ACC112 (cell line): ENCODE data around the gene CYP3A7.
"Not testable (repeated sequence)": the region's sequence is repeated elsewhere in the genome, so short reads cannot be mapped to it uniquely, and the experiment has no call there.

ENCODE experiments used
- H2AFZ ChIP-seq: fragments of 200-600 bp; sonication (generic); one replicate; pipeline ENCODE4 v1.6.0; 2017; ENCODE audit warnings: antibody characterized with exemption, low read length; ENCODE audit not compliant: unreplicated experiment
- H3K27ac ChIP-seq: fragments of 200-600 bp; sonication (generic); 2 replicates; pipeline ENCODE4 v1.5.1; 2014; ENCODE audit warnings: low read depth, mild to moderate bottlenecking, antibody characterized with exemption, low read length, moderate library complexity
- H3K27me3 ChIP-seq: fragments of 200-600 bp; sonication (generic); 2 replicates; pipeline ENCODE4 v1.6.1; 2014; ENCODE audit warnings: mild to moderate bottlenecking, antibody characterized with exemption, low read length, moderate library complexity, mixed read lengths; ENCODE audit not compliant: insufficient read depth
- H3K36me3 ChIP-seq: fragments of 200-600 bp; sonication (generic); 2 replicates; pipeline ENCODE4 v1.6.1; 2016; ENCODE audit warnings: mild to moderate bottlenecking, antibody characterized with exemption, low read length, moderate library complexity, mixed read lengths; ENCODE audit not compliant: insufficient read depth
- H3K4me1 ChIP-seq: fragments of 200-600 bp; sonication (generic); one replicate; pipeline ENCODE4 v1.6.1; 2016; ENCODE audit warnings: low read length, mixed read lengths; ENCODE audit not compliant: insufficient read depth, unreplicated experiment, control insufficient read depth
- H3K4me3 ChIP-seq: fragments of 200-600 bp; sonication (generic); 2 replicates; pipeline ENCODE4 v1.5.1; 2014; ENCODE audit warnings: mild to moderate bottlenecking, low read depth, low read length
- H3K79me2 ChIP-seq: fragments of 200-600 bp; sonication (generic); one replicate; pipeline ENCODE4 v1.6.0; 2016; ENCODE audit warnings: low read length; ENCODE audit not compliant: control insufficient read depth, unreplicated experiment, insufficient read depth

Gene CYP3A7

GRCh38 chr7:99729486-99730237 is 5.3 kb downstream of the CYP3A7 start:
- 0 out of 2 replicates have a peak, but pooled peaks cover 8% of the 10 kb centered on the region for H3K27me3 ChIP-seq
- no peak overlapping the region for H3K4me3 ChIP-seq
- H3K4me1 ChIP-seq, result no peaks in the 10 kb centered on the region
- H3K79me2 ChIP-seq, result no peaks in the 10 kb centered on the region
- H3K27ac ChIP-seq, result no peak overlapping the region
- no peak overlapping the region for H2AFZ ChIP-seq
- H3K36me3 ChIP-seq, result no peaks in the 10 kb centered on the region

- H3K27ac ChIP-seq, result no peak overlapping the region
- H3K36me3 ChIP-seq, result no peaks in the 10 kb centered on the region
- 0 out of 2 replicates have a peak, but pooled peaks cover 3% of the 10 kb centered on the region for H3K27me3 ChIP-seq
- no peak overlapping the region for H2AFZ ChIP-seq
- no peaks in the 10 kb centered on the region for H3K4me1 ChIP-seq
- H3K4me3 ChIP-seq, result no peak overlapping the region
- H3K79me2 ChIP-seq, result no peaks in the 10 kb centered on the region
These were observed 6.4 kb downstream of the CYP3A7 start for GRCh38 chr7:99728615-99729014.

GRCh38 chr7:99723201-99723600 is 11.8 kb downstream of the CYP3A7 start:
- not testable (repeated sequence) for H3K79me2 ChIP-seq, H3K27ac ChIP-seq, H3K4me3 ChIP-seq, H3K36me3 ChIP-seq, H3K4me1 ChIP-seq, H2AFZ ChIP-seq
- H3K27me3 ChIP-seq, result peaks cover 48% of the 10 kb centered on the region

- H3K27ac ChIP-seq, result no peak overlapping the region
- no peak overlapping the region for H3K4me3 ChIP-seq
- H3K4me1 ChIP-seq, result no peaks in the 10 kb centered on the region
- no peak overlapping the region for H2AFZ ChIP-seq
- no peaks in the 10 kb centered on the region for H3K36me3 ChIP-seq
- H3K79me2 ChIP-seq, result no peaks in the 10 kb centered on the region
- peaks cover 64% of the 10 kb centered on the region for H3K27me3 ChIP-seq
These were observed 14.0 kb downstream of the CYP3A7 start for GRCh38 chr7:99720800-99721595.

- H3K27me3 ChIP-seq, result peaks cover 70% of the 10 kb centered on the region
- H2AFZ ChIP-seq, result no peak overlapping the region
- H3K36me3 ChIP-seq, result no peaks in the 10 kb centered on the region
- H3K4me1 ChIP-seq, result no peaks in the 10 kb centered on the region
- H3K79me2 ChIP-seq, result no peaks in the 10 kb centered on the region
- no peak overlapping the region for H3K27ac ChIP-seq
- H3K4me3 ChIP-seq, result no peak overlapping the region
These were observed 14.8 kb downstream of the CYP3A7 start for GRCh38 chr7:99719996-99720769.

- no peak overlapping the region for H3K4me3 ChIP-seq
- peaks cover 47% of the 10 kb centered on the region for H3K27me3 ChIP-seq
- H3K36me3 ChIP-seq, result no peaks in the 10 kb centered on the region
- H3K4me1 ChIP-seq, result no peaks in the 10 kb centered on the region
- no peak overlapping the region for H3K27ac ChIP-seq
- no peak overlapping the region for H2AFZ ChIP-seq
- H3K79me2 ChIP-seq, result no peaks in the 10 kb centered on the region
These were observed 20.9 kb downstream of the CYP3A7 start for GRCh38 chr7:99713995-99714570.

- H3K79me2 ChIP-seq, result no peaks in the 10 kb centered on the region
- H2AFZ ChIP-seq, result no peak overlapping the region
- H3K4me1 ChIP-seq, result no peaks in the 10 kb centered on the region
- H3K36me3 ChIP-seq, result no peaks in the 10 kb centered on the region
- no peak overlapping the region for H3K27ac ChIP-seq
- H3K4me3 ChIP-seq, result no peak overlapping the region
- H3K27me3 ChIP-seq, result peaks cover 13% of the 10 kb centered on the region; the same call in 1 of the 2 replicates
These were observed 25.0 kb downstream of the CYP3A7 start for GRCh38 chr7:99709838-99710578.

- Histone ChIP-seq H3K4me3 (no peak overlapping the region), H3K27me3 (peaks cover 8% of the 10 kb centered on the region; the same call in 1 of the 2 replicates), H3K27ac (no peak overlapping the region), H3K4me1 (no peaks in the 10 kb centered on the region), H3K36me3 (no peaks in the 10 kb centered on the region), H2AFZ (no peak overlapping the region), H3K79me2 (no peaks in the 10 kb centered on the region)
These were observed 25.7 kb downstream of the CYP3A7 start for GRCh38 chr7:99709260-99709659.

GRCh38 chr7:99707096-99707495 is 27.9 kb downstream of the CYP3A7 start:
- Histone ChIP-seq H2AFZ (no peak overlapping the region), H3K27me3 (no peaks in the 10 kb centered on the region; the same call in 1 of the 2 replicates), H3K79me2 (no peaks in the 10 kb centered on the region), H3K4me1 (no peaks in the 10 kb centered on the region), H3K27ac (no peak overlapping the region), H3K4me3 (no peak overlapping the region), H3K36me3 (no peaks in the 10 kb centered on the region)

GRCh38 chr7:99699946-99700345 is 35.0 kb downstream of the CYP3A7 start:
- peaks cover 19% of the 10 kb centered on the region for H3K27me3 ChIP-seq
- no peak overlapping the region for H3K4me3 ChIP-seq
- H3K4me1 ChIP-seq, result peaks cover 8% of the 10 kb centered on the region
- no peaks in the 10 kb centered on the region for H3K36me3 ChIP-seq
- no peak overlapping the region for H2AFZ ChIP-seq
- H3K27ac ChIP-seq, result no peak overlapping the region
- H3K79me2 ChIP-seq, result no peaks in the 10 kb centered on the region
